ENCODE results near the gene LTBP1. TPM values are rescaled to one million over a fixed set of nuclear protein-coding genes. Genes with fewer than 3 reads are reported as not detected.

Gene LTBP1
- polyA plus RNA-seq, 1 donor (not counting 4 experiments of a cell fraction or from before 2014, with no cell fraction given) = 9.2 TPM

DNA sequence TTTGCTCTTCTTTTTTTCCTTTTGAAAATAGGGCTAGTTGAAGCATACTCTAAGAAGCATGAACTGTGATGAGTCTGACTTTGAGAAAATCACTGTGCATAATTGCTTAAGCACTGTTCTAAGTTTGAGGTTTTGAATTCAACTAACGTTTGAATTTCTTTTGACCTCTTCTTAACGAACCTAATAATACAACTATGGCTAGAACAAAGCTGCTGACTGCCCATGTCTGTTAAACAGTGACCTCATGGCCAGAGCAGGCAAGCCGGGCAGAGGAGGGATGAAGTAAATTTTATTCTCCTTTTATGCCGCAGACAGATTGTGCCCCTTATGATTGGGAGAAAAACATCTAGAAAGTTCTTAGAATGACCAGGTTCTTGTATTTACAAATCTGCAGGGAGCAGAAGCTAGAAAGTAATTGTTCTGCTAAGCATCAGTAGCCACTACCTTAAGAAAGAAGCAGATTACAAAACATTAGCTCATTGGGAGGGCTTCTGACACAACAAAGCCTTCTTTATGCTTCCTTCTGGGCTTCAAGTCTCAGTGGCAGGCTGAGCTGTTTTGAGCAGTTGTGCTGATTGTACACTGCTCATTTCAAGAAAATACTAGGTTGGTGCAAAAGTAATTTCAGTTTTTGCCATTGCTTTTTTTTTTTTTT is 431.9 kb downstream of the LTBP1 start:
- H3K27ac ChIP-seq (ENCODE audit: control insufficient read depth, insufficient read depth, low read length) = no peak overlapping the region
- H3K4me3 ChIP-seq (ENCODE audit: control insufficient read depth in 2 of 3, extremely low read depth in 1 of 3, insufficient read depth in 2 of 3, low read depth in 1 of 3, low read length in 3 of 3) = no peak overlapping the region
- dilution Hi-C loops (cut with MboI; ENCODE audit: extremely low pct_ligation_motif_present, low sequenced_read_pairs) = no loop called here
- H3K9ac ChIP-seq (ENCODE audit: control insufficient read depth, extremely low read depth, insufficient read depth, low read length) = no peak overlapping the region
- no peaks in the 10 kb centered on the region for H3K4me1 ChIP-seq (ENCODE audit: control insufficient read depth, extremely low read depth, insufficient read depth, low read length)
- H3K79me2 ChIP-seq (ENCODE audit: control insufficient read depth, insufficient read depth, low read length) = no peaks in the 10 kb centered on the region
- TF ChIP-seq, protein P1, sequence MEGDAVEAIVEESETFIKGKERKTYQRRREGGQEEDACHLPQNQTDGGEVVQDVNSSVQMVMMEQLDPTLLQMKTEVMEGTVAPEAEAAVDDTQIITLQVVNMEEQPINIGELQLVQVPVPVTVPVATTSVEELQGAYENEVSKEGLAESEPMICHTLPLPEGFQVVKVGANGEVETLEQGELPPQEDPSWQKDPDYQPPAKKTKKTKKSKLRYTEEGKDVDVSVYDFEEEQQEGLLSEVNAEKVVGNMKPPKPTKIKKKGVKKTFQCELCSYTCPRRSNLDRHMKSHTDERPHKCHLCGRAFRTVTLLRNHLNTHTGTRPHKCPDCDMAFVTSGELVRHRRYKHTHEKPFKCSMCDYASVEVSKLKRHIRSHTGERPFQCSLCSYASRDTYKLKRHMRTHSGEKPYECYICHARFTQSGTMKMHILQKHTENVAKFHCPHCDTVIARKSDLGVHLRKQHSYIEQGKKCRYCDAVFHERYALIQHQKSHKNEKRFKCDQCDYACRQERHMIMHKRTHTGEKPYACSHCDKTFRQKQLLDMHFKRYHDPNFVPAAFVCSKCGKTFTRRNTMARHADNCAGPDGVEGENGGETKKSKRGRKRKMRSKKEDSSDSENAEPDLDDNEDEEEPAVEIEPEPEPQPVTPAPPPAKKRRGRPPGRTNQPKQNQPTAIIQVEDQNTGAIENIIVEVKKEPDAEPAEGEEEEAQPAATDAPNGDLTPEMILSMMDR (optimal IDR thresholded peaks at IDR 0.05 in 1 of 3, IDR thresholded peaks at IDR 0.05 in 1 of 3, conservative IDR thresholded peaks at IDR 0.05 in 1 of 3; ENCODE audit: extremely low read depth in 1 of 3, insufficient read depth in 2 of 3, low read length in 3 of 3) = no peak
- TF ChIP-seq EZH2 (IDR thresholded peaks at IDR 0.05; ENCODE audit: low read length) = no peak
- H3K27me3 ChIP-seq (ENCODE audit: control insufficient read depth, extremely low read depth, insufficient read depth, low read length) = no peaks in the 10 kb centered on the region
- DNase-seq (ENCODE audit: low read depth, low spot score) (no peak), FAIRE-seq (no peak)
- H2AFZ ChIP-seq (ENCODE audit: control insufficient read depth, low read length) = no peak overlapping the region
- no peaks in the 10 kb centered on the region for H3K36me3 ChIP-seq (ENCODE audit: control insufficient read depth in 2 of 2, extremely low read depth in 1 of 2, insufficient read depth in 2 of 2, low read length in 2 of 2)
- no peaks in the 10 kb centered on the region for H3K9me3 ChIP-seq (ENCODE audit: control insufficient read depth, low read depth, low read length)
- H3K4me2 ChIP-seq (ENCODE audit: control insufficient read depth, extremely low read depth, insufficient read depth, low read depth, low read length) = no peak overlapping the region
- no peaks in the 10 kb centered on the region for H4K20me1 ChIP-seq (ENCODE audit: control insufficient read depth, extremely low read depth, insufficient read depth, low read length)
- H3K9me1 ChIP-seq (ENCODE audit: control insufficient read depth, extremely low read depth, insufficient read depth, low read length) = no peaks in the 10 kb centered on the region

DNA sequence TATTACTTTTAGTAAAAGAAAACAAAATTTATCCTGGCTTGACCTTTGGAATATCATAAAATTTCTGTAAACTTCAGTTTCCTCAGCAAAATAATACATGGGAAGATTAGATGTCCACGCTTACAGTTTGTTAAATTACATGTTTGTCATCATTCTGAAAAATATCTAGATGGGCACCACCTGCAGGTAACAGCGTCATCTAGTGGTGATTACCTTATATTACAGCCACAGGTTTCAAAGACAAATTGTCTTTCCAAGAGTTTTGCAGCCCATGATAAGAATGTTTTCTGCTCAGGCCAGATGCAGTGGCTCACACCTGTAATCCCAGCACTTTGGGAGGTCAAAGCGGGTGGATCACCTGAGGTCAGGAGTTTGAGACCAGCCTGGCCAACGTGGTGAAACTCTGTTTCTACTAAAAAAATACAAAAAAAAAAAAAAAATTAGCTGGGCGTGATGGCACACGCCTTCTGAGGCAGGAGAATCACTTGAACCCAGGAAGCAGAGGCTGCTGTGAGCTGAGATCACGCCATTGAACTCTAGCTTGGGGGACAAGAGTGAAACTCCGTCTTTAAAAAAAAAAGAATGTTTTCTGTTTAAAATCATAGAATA is 433.4 kb downstream of the LTBP1 start:
- Histone ChIP-seq H3K4me2 (ENCODE audit: control insufficient read depth, extremely low read depth, insufficient read depth, low read depth, low read length) (no peak overlapping the region), H3K27me3 (ENCODE audit: control insufficient read depth, extremely low read depth, insufficient read depth, low read length) (no peaks in the 10 kb centered on the region), H3K9ac (ENCODE audit: control insufficient read depth, extremely low read depth, insufficient read depth, low read length) (no peak overlapping the region), H3K79me2 (ENCODE audit: control insufficient read depth, insufficient read depth, low read length) (no peaks in the 10 kb centered on the region), H3K4me1 (ENCODE audit: control insufficient read depth, extremely low read depth, insufficient read depth, low read length) (no peaks in the 10 kb centered on the region), H3K4me3 (ENCODE audit: control insufficient read depth in 2 of 3, extremely low read depth in 1 of 3, insufficient read depth in 2 of 3, low read depth in 1 of 3, low read length in 3 of 3) (no peak overlapping the region), H3K27ac (ENCODE audit: control insufficient read depth, insufficient read depth, low read length) (no peak overlapping the region), H3K9me1 (ENCODE audit: control insufficient read depth, extremely low read depth, insufficient read depth, low read length) (no peaks in the 10 kb centered on the region), H3K36me3 (ENCODE audit: control insufficient read depth in 2 of 2, extremely low read depth in 1 of 2, insufficient read depth in 2 of 2, low read length in 2 of 2) (no peaks in the 10 kb centered on the region), H2AFZ (ENCODE audit: control insufficient read depth, low read length) (no peak overlapping the region), H3K9me3 (ENCODE audit: control insufficient read depth, low read depth, low read length) (no peaks in the 10 kb centered on the region), H4K20me1 (ENCODE audit: control insufficient read depth, extremely low read depth, insufficient read depth, low read length) (no peaks in the 10 kb centered on the region)
- dilution Hi-C loops (cut with MboI; ENCODE audit: extremely low pct_ligation_motif_present, low sequenced_read_pairs) = no loop called here
- TF ChIP-seq EZH2 (IDR thresholded peaks at IDR 0.05; ENCODE audit: low read length) = no peak
- TF ChIP-seq, protein P1 (optimal IDR thresholded peaks at IDR 0.05 in 1 of 3, IDR thresholded peaks at IDR 0.05 in 1 of 3, conservative IDR thresholded peaks at IDR 0.05 in 1 of 3; ENCODE audit: extremely low read depth in 1 of 3, insufficient read depth in 2 of 3, low read length in 3 of 3) = peak; percentile 38 to 73 (median 62)
- FAIRE-seq = no peak
- no peak for DNase-seq (ENCODE audit: low read depth, low spot score)

Data from keratinocyte (primary cell).